ENCODE results near the gene CLDN19.

DNA sequence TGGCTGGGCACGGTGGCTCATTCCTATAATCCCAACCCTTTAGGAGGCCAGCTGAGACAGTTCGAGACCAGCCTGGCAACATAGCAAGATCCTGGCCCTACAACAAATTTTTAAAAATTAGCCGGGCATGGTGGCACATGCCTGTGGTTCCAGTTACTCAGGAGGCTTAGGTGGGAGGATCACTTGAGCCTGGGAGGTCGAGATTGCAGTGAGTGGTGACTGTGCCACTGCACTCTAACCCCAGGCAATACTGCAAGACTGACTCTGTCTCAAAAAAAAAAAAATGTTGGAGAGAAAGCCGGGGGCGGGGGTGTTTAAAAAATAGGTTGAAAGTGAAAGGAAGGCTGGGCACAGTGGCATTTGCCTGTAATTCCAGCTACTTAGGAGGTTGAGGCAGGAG is 16.5 kb downstream of the CLDN19 start:
- TF ChIP-seq, protein P1, sequence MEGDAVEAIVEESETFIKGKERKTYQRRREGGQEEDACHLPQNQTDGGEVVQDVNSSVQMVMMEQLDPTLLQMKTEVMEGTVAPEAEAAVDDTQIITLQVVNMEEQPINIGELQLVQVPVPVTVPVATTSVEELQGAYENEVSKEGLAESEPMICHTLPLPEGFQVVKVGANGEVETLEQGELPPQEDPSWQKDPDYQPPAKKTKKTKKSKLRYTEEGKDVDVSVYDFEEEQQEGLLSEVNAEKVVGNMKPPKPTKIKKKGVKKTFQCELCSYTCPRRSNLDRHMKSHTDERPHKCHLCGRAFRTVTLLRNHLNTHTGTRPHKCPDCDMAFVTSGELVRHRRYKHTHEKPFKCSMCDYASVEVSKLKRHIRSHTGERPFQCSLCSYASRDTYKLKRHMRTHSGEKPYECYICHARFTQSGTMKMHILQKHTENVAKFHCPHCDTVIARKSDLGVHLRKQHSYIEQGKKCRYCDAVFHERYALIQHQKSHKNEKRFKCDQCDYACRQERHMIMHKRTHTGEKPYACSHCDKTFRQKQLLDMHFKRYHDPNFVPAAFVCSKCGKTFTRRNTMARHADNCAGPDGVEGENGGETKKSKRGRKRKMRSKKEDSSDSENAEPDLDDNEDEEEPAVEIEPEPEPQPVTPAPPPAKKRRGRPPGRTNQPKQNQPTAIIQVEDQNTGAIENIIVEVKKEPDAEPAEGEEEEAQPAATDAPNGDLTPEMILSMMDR (conservative IDR thresholded peaks at IDR 0.05; ENCODE audit: low read length) = no peak
- no peak for TF ChIP-seq EZH2phosphoT487 (IDR thresholded peaks at IDR 0.05; ENCODE audit: borderline replicate concordance)
